ENCODE data around the gene CABCOCO1. TPM values are rescaled to one million over a fixed set of nuclear protein-coding genes. Genes with fewer than 3 reads are reported as not detected.

Gene CABCOCO1
- polyA plus RNA-seq, 1 of the 3 experiments (the other 2 are of a cell fraction) = 0.71 TPM

DNA sequence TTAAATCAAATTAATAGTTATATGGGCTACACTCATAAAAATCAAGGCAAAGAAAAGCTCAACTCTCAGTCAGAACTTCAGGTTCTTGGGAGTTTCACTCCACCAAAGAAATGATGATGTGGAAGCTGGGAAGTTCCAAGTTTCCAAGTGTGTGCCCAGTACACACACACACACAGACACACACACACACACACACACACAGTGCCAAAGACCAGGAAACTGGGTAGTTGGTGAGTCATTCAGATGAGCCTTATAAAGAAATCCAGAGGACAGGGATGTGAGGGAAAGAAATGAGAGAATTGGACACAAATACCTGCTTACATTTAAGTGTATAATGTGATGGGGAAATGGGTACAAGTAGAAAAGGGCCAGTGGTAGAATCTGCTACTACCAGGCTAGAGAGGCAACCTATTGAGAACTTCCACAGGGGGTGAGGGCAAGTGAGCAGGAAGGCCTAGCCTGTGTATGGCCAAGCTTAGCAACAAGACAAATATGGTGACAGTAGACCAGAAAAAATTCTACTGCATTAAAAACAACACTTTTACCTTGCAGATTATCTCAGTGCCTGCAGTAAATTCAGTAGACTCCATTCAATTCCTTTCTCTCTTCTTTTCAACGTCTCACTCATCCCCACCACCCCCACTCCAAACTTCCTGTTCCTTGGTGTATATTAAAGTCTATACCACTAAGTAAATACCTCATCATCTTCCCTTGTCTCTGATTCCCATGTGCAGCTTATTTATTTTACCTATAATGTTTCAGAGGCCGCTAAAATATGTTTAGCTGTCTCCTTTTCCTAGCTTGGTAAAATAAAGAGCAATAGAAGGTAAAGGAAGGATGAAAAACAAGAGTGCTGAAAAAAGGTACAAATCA is 95.0 kb downstream of the CABCOCO1 start:
- peaks cover 12% of the 10 kb centered on the region for H3F3A ChIP-seq (replicated peaks; ENCODE audit: insufficient read depth)
- TF ChIP-seq, protein P1, sequence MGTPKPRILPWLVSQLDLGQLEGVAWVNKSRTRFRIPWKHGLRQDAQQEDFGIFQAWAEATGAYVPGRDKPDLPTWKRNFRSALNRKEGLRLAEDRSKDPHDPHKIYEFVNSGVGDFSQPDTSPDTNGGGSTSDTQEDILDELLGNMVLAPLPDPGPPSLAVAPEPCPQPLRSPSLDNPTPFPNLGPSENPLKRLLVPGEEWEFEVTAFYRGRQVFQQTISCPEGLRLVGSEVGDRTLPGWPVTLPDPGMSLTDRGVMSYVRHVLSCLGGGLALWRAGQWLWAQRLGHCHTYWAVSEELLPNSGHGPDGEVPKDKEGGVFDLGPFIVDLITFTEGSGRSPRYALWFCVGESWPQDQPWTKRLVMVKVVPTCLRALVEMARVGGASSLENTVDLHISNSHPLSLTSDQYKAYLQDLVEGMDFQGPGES (IDR thresholded peaks at IDR 0.05; ENCODE audit: low read depth, low read length) = no peak
- peak; percentile 89 for TF ChIP-seq FOSL2 (IDR thresholded peaks at IDR 0.05; ENCODE audit: borderline replicate concordance, low read depth)
- TF ChIP-seq TEAD4 (IDR thresholded peaks at IDR 0.05; ENCODE audit: borderline replicate concordance, insufficient read depth) = no peak
- TF ChIP-seq NFIC (IDR thresholded peaks at IDR 0.05; ENCODE audit: borderline replicate concordance) = peak; percentile 39; the same call in 1 of the 2 replicates
- TF ChIP-seq ELF1 (IDR thresholded peaks at IDR 0.05) = peak; percentile 77
- TF ChIP-seq TCF12 (IDR thresholded peaks at IDR 0.05) = peak; percentile 58; the same call in 1 of the 2 replicates
- peak; percentile 68 for TF ChIP-seq JUND (IDR thresholded peaks at IDR 0.05)
- TF ChIP-seq FOXM1 (IDR thresholded peaks at IDR 0.05; ENCODE audit: low read depth) = no peak
- TF ChIP-seq POLR2AphosphoS5 (IDR thresholded peaks at IDR 0.05; ENCODE audit: low read depth, low read length) = peak; percentile 43; the same call in 1 of the 2 replicates
- no peak; a peak in 1 of 4 replicates for TF ChIP-seq EP300 (IDR thresholded peaks at IDR 0.05; ENCODE audit: borderline replicate concordance in 1 of 2, low read depth in 1 of 2, low read length in 1 of 2)
- TF ChIP-seq, protein P2, sequence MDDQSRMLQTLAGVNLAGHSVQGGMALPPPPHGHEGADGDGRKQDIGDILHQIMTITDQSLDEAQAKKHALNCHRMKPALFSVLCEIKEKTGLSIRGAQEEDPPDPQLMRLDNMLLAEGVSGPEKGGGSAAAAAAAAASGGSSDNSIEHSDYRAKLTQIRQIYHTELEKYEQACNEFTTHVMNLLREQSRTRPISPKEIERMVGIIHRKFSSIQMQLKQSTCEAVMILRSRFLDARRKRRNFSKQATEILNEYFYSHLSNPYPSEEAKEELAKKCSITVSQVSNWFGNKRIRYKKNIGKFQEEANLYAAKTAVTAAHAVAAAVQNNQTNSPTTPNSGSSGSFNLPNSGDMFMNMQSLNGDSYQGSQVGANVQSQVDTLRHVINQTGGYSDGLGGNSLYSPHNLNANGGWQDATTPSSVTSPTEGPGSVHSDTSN (IDR thresholded peaks at IDR 0.05) = peak; percentile 36; the same call in 1 of the 2 replicates
- DNase-seq = no peak
- no peak overlapping the region for H3K4me2 ChIP-seq
- no peaks in the 10 kb centered on the region for H3K27me3 ChIP-seq (ENCODE audit: insufficient read depth)
- H3K36me3 ChIP-seq (replicated peaks in 1 of 2; ENCODE audit: control insufficient read depth in 1 of 2, insufficient read depth in 2 of 2, low read length in 1 of 2) = no peaks in the 10 kb centered on the region
- ChIA-PET CTCF (interaction anchor here (0.6 to 1.3 kb wide), 4 partner anchors 11 to 145 kb away, joined by 3 to 4 read pairs (median 3); no protein-coding TSS in a partner anchor), POLR2A (no interaction called here)
- 91% methylated on average over 2 of the region's 2 CpGs for WGBS (ENCODE audit: low lambda C conversion rate)
- no peak overlapping the region for H3K4me3 ChIP-seq (ENCODE audit: low read depth in 2 of 2, low read length in 1 of 2)
- no peak overlapping the region for H2AFZ ChIP-seq (ENCODE audit: low read depth)
- H3K9ac ChIP-seq = no peak overlapping the region
- H3K4me1 ChIP-seq (ENCODE audit: control insufficient read depth in 1 of 2, insufficient read depth in 2 of 2, low read depth in 1 of 2, low read length in 1 of 2) = peaks cover 34 to 49% of the 10 kb centered on the region in 2 experiments; a peak in 3 of 4 replicates
- H3K27ac ChIP-seq (ENCODE audit: low read depth in 2 of 2, low read length in 1 of 2) = peak overlapping the region in 1 of 2 experiments; percentile 49; a peak in 2 of 4 replicates
- H3K79me2 ChIP-seq (ENCODE audit: insufficient read depth) = no peaks in the 10 kb centered on the region
- H3K9me3 ChIP-seq = no peaks in the 10 kb centered on the region
- H3K9me2 ChIP-seq = no peaks in the 10 kb centered on the region
- no peaks in the 10 kb centered on the region for H4K20me1 ChIP-seq (ENCODE audit: insufficient read depth)

- Histone ChIP-seq H3K4me1 (ENCODE audit: control insufficient read depth in 1 of 2, insufficient read depth in 2 of 2, low read depth in 1 of 2, low read length in 1 of 2) (peaks cover 39 to 44% of the 10 kb centered on the region in 2 experiments; a peak in 3 of 4 replicates), H3K27me3 (ENCODE audit: insufficient read depth) (no peaks in the 10 kb centered on the region), H3K27ac (ENCODE audit: low read depth in 2 of 2, low read length in 1 of 2) (peak overlapping the region in 1 of 2 experiments; percentile 49; a peak in 2 of 4 replicates), H3F3A (replicated peaks; ENCODE audit: insufficient read depth) (peaks cover 12% of the 10 kb centered on the region), H3K9me3 (no peaks in the 10 kb centered on the region), H3K9me2 (no peaks in the 10 kb centered on the region), H3K36me3 (replicated peaks in 1 of 2; ENCODE audit: control insufficient read depth in 1 of 2, insufficient read depth in 2 of 2, low read length in 1 of 2) (no peaks in the 10 kb centered on the region), H4K20me1 (ENCODE audit: insufficient read depth) (no peaks in the 10 kb centered on the region), H2AFZ (ENCODE audit: low read depth) (no peak overlapping the region), H3K4me3 (ENCODE audit: low read depth in 2 of 2, low read length in 1 of 2) (no peak overlapping the region), H3K79me2 (ENCODE audit: insufficient read depth) (no peaks in the 10 kb centered on the region), H3K4me2 (no peak overlapping the region), H3K9ac (no peak overlapping the region)
- ChIA-PET CTCF (interaction anchor here (1.0 kb wide), 1 partner anchor 145 kb away, joined by 3 read pairs; no protein-coding TSS in a partner anchor), POLR2A (no interaction called here)
- peak; percentile 5; the same call in 1 of the 2 replicates for TF ChIP-seq JUND (IDR thresholded peaks at IDR 0.05)
- TF ChIP-seq USF1 (IDR thresholded peaks at IDR 0.05; ENCODE audit: borderline replicate concordance, low read depth) = no peak
- no peak for TF ChIP-seq FOXM1 (IDR thresholded peaks at IDR 0.05; ENCODE audit: low read depth)
- WGBS (ENCODE audit: low lambda C conversion rate) = 67% methylated on average over 3 of the region's 3 CpGs
- no peak for DNase-seq
Observed at GRCh38 chr10:61758433-61758832, 95.7 kb downstream of the CABCOCO1 start.
